Motor neuron (in vitro differentiated cells): Measurements from ENCODE around the gene NAA30. TPM values are rescaled to one million over a fixed set of nuclear protein-coding genes. Genes with fewer than 3 reads are reported as not detected.
A peak's percentile ranks its signal among the peaks of the same experiment; 100 is the strongest.

ENCODE experiments used
- ATAC-seq, 8 experiments: fragments of 200-7000 bp; cut with Tn5 transposase; replicated peaks in 6 of 8; 2 replicates each; pipeline ENCODE4 v1.8.0; 2021; ENCODE audit warnings: mild to moderate bottlenecking in 8 of 8, moderate library complexity in 8 of 8
- H3K27ac ChIP-seq, 2 donors: fragments of 250-450 bp; sonication (Bioruptor Pico); 2 replicates each; pipeline ENCODE4 v1.9.0; 2021; ENCODE audit warnings: antibody characterized with exemption in 2 of 2, mild to moderate bottlenecking in 2 of 2, moderate library complexity in 1 of 2
- H3K4me1 ChIP-seq, 2 donors: fragments of 250-450 bp; sonication (Bioruptor Pico); replicated peaks in 1 of 2; 2 replicates each; pipeline ENCODE4 v1.6.1; 2021; ENCODE audit warnings: antibody characterized with exemption in 2 of 2, mild to moderate bottlenecking in 2 of 2, moderate library complexity in 1 of 2
- H3K4me3 ChIP-seq, 5 donors: fragments of 250-450 bp; sonication (Bioruptor Pico); 2 replicates each; pipeline ENCODE4 v1.9.0; 2021; ENCODE audit warnings: antibody characterized with exemption in 5 of 5, mild to moderate bottlenecking in 5 of 5, moderate library complexity in 4 of 5
- WGBS, 10 experiments: fragments of 450-650 bp; shearing (Covaris generic); methylation state at CpG; one replicate each; pipeline ENCODE4 v1.0.0; 2022; 5-methylcytosine and 5-hydroxymethylcytosine counted together
- in situ Hi-C, 9 experiments: fragments of 400-800 bp; cut with MboI; loops; one replicate each; pipeline ENCODE4 v1.15.0; 2021; ENCODE audit warnings: low sequenced_read_pairs in 9 of 9, low pct_unique_long_range_greater_than_20kb in 2 of 9; ENCODE audit not compliant: unreplicated experiment in 9 of 9
- total RNA-seq, 8 experiments: library from RNA; unstranded; fragments of 300-600 nt; gene quantifications; 2 replicates each; pipeline versions ENCODE4 v1.2.3 to v1.2.4, GENCODE V29; 2022

NAA30 gene
- total RNA-seq, 8 experiments from 2014 or later = 12.6 to 21.7 (median 17.2) TPM

DNA sequence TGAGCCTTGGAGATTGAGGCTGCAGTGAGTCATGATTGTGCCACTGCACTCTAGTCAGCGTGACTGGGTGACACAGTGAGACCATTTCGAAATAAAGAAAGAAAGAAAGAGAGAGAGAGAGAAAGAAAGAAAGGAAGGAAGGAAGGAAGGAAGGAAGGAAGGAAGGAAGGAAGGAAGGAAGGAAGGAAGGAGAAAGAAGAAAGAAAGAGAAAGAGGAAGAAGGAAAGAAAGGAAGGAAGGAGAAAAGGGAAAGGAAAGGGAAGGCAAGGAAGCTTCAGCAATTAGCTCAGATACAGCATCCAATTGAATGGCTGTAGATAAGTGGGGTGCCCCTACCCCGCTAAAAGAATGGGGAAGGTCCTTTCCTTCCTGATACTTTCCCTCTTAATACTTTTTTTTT, 9.5 kb upstream of the NAA30 start:
- ATAC-seq = no peak
- Histone ChIP-seq H3K4me1 (no peaks in the 10 kb centered on the region), H3K4me3 (no peak overlapping the region), H3K27ac (no peak overlapping the region)
- in situ Hi-C loops = no loop called here
- WGBS, 10 experiments = 75 to 100% (median 83%) methylated on average over 1 to 2 of the region's 3 CpGs; no CpG with 5 or more reads in 6 of the 10 experiments

DNA sequence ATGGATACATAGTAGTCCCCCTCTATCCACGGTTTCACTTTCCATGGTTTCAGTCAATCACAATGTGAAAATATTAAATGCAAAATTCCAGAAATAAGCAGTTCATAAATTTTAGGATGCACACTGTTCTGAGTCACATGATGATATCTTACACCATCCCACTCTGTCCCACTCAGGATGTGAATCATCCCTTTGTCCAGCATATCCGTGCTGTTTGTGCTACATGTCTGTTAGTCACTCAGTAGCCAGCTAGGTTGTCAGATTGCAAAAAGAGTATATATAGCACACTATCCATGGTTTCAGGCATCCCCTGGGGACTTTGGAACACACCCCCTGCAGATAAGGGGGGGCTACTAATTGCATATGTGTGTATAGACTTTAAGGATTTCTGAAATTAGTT, 8.1 kb upstream of the NAA30 start:
- WGBS, 10 experiments = 0 to 100% (median 46%) methylated on average over 1 to 2 of the region's 2 CpGs; no CpG with 5 or more reads in 2 of the 10 experiments
- peak in 2 of 8 experiments; percentile 59 to 91 for ATAC-seq
- no peaks in the 10 kb centered on the region for H3K4me1 ChIP-seq
- H3K27ac ChIP-seq = no peak overlapping the region
- no peak overlapping the region for H3K4me3 ChIP-seq
- in situ Hi-C loops = no loop called here

DNA sequence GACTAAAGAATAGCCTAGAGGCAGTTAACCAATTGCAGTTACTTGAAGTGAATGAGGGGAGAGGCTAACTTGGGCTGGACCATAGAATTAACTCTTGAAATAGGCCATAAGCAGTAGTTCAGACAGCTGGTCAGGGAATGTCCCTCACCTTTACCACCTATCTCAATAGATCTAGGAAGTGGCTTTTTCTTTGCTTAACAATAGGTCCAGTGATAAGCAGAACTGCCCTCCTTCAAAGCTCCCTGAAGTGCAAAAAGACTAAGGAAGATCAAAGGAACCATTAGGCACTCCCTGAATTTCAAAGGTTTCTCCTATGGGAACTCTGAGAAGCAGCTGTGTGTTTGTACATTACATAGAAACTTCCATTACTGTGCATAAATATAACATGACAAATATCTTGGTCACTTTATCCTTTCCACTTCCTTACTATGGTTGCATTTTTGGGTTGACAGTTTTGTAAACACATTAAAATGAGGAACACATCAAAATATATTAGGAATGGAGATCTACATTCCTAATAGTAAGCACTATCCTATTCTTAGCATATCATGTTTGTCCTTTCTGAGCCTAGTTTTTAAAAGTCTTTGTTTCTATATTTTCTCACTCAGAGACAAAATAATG, 7.2 kb upstream of the NAA30 start:
- peak in 1 of 8 experiments; percentile 33 for ATAC-seq
- no peak overlapping the region for H3K27ac ChIP-seq
- no peak overlapping the region for H3K4me3 ChIP-seq
- in situ Hi-C loops = no loop called here
- H3K4me1 ChIP-seq = no peaks in the 10 kb centered on the region

GRCh38 chr14:57388067-57388466, 2.3 kb upstream of the NAA30 start:
- H3K27ac ChIP-seq = no peak overlapping the region
- no peak for ATAC-seq
- H3K4me3 ChIP-seq = no peak overlapping the region
- peaks cover under 1 to 14% of the 10 kb centered on the region in 2 donors for H3K4me1 ChIP-seq
- in situ Hi-C loops = no loop called here

DNA sequence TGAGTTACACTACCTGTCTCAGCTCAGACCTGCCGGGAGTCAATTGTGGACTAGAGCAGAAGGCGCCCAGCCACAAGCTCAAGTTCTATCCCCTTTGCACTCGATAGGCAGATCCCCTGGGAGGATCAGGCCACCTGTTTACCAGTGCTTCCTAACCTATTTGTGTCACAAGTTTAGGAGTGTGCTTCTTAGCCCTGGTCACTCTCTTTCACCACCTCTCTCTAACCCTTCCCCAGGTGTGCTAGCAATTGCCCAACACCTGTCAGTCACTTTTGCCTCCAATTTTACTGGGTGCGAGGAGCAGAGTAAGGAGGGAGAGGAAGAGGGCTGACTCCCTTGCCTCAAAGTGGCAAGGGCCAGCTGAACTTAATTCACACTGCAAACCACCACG, 745 bp upstream of the NAA30 start:
- 0 to 90% (median 55%) methylated on average over 2 to 5 of the region's 5 CpGs; no CpG with 5 or more reads in 4 of the 10 experiments for WGBS, 10 experiments
- peak overlapping the region in 1 of 2 donors; percentile 84 for H3K27ac ChIP-seq
- in situ Hi-C loops = no loop called here

GRCh38 chr14:57390806-57391516, 575 bp downstream of the NAA30 start:
- in situ Hi-C loops = no loop called here
- peak overlapping the region; percentile 78 to 84 for H3K27ac ChIP-seq
- H3K4me3 ChIP-seq = peak overlapping the region; percentile 49 to 78 (median 58)
- 0 to 2% (median 0%) methylated on average over 1 to 9 of the region's 71 CpGs; no CpG with 5 or more reads in 6 of the 10 experiments for WGBS, 10 experiments
- ATAC-seq = peak; percentile 52 to 66 (median 60)
- H3K4me1 ChIP-seq = peaks cover 9 to 32% of the 10 kb centered on the region in 2 donors

More for the DNA sequence above, 745 bp upstream of the NAA30 start:
- peak overlapping the region; percentile 49 to 78 (median 58) for H3K4me3 ChIP-seq
- H3K4me1 ChIP-seq = peaks cover 9 to 29% of the 10 kb centered on the region in 2 donors
- ATAC-seq = no peak

GRCh38 chr14:57391517-57392195, 1.3 kb downstream of the NAA30 start:
- peak in 5 of 8 experiments; percentile 2 to 15 (median 6) for ATAC-seq
- in situ Hi-C loops = no loop called here
- WGBS, 10 experiments = 0 to 53% (median 16%) methylated on average over 1 to 13 of the region's 23 CpGs
- peak overlapping the region; percentile 78 to 84 for H3K27ac ChIP-seq
- peaks cover 9 to 32% of the 10 kb centered on the region in 2 donors for H3K4me1 ChIP-seq
- peak overlapping the region; percentile 49 to 78 (median 58) for H3K4me3 ChIP-seq

- H3K27ac ChIP-seq = no peak overlapping the region
- in situ Hi-C loops = no loop called here
- no peak for ATAC-seq
- peak overlapping the region; percentile 49 to 78 (median 58) for H3K4me3 ChIP-seq
- H3K4me1 ChIP-seq = peaks cover 9 to 32% of the 10 kb centered on the region in 2 donors
Measured at GRCh38 chr14:57392830-57393229, 2.4 kb downstream of the NAA30 start.

GRCh38 chr14:57400556-57401494, 10.4 kb downstream of the NAA30 start:
- ATAC-seq = no peak
- no peaks in the 10 kb centered on the region for H3K4me1 ChIP-seq
- H3K4me3 ChIP-seq = no peak overlapping the region
- H3K27ac ChIP-seq = no peak overlapping the region
- in situ Hi-C loops = no loop called here
- 76 to 100% (median 90%) methylated on average over 1 to 4 of the region's 4 CpGs for WGBS, 10 experiments

DNA sequence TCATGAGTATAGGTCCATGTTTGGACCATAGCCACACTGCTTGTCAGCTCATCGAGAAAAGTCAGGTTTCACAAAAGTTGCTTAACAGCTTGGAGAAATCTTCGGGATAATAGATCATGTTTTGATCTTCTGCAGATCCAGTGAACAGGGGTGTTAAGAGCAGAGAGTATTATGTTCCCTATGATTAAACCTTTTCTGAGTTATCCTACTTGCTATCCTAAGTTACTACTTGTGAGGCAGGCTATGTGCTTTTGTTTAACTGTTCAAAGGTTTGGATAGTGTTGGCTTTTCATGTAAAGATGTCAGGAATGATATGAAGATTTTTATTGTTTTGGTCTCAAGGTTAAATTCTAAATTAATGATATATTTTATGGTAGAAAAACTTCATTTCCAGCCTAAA, 11.1 kb downstream of the NAA30 start:
- in situ Hi-C loops = no loop called here
- Histone ChIP-seq H3K27ac (no peak overlapping the region), H3K4me3 (no peak overlapping the region), H3K4me1 (no peaks in the 10 kb centered on the region)
- WGBS, 10 experiments = 36 to 100% (median 83%) methylated on average over 1 to 2 of the region's 2 CpGs; no CpG with 5 or more reads in 1 of the 10 experiments
- no peak for ATAC-seq

DNA sequence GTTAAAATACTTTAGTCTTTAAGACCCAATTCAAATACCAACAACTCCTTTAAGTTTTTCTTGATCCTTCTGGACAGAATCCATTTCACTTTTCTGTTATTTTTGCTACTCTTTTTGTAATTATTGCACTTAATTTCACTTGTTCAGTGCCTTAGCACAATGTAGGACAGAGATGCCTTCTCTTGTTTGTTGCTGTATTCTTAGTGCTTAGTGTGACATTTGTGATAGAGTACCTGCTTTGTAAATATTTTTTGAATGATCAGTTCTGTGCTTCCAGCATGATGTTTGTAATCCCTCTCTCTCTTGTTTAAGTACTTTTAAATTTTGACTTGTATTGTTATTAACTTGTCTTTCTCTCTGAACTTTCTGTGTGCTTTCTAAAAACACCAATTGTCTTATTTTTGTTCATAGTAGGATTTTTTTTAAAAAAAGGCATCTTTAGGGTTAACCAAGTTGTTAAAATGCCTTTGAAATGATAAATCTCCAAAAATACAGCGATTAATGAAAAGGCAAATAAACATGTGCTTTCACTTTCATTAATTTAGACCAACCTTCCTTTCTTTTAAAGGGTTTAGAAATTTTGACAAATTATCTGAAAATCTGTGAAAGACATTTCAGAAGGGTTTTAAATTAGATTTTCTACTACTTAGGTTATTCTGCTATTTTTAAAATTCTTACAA, 11.9 kb downstream of the NAA30 start:
- ATAC-seq = no peak
- in situ Hi-C loops = no loop called here
- H3K4me1 ChIP-seq = no peaks in the 10 kb centered on the region
- no peak overlapping the region for H3K4me3 ChIP-seq
- WGBS, 10 experiments = 17 to 100% (median 91%) methylated on average over 1 of the region's 1 CpG
- H3K27ac ChIP-seq = no peak overlapping the region

DNA sequence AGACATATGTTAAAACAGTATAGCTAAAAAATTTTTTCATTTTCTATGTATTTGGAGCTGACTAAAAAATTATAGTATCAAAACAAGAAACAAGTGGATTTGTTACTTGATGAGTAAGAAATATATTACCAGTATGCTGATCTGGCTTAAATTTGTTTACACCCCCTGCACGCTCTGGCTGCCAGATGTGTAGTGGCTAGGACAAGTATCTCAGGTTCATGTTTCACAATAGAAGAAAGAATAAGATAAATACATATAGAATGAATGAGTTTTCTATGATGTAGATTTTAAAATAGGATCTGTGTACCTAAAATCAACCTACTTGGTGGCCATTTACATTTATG, 13.1 kb downstream of the NAA30 start:
- WGBS, 10 experiments = 80 to 100% (median 100%) methylated on average over 1 of the region's 1 CpG; no CpG with 5 or more reads in 6 of the 10 experiments
- Histone ChIP-seq H3K4me3 (no peak overlapping the region), H3K4me1 (no peaks in the 10 kb centered on the region), H3K27ac (no peak overlapping the region)
- in situ Hi-C loops = no loop called here
- ATAC-seq = no peak
